Measurements from ENCODE around the gene XXYLT1.

The XXYLT1 gene

GRCh38 chr3:195114786-195115599, 156.0 kb downstream of the XXYLT1 start:
- no peak for DNase-seq (ENCODE audit: low read depth, low spot score)
- ChIA-PET POLR2A (no interaction called here), CTCF (interaction anchor here (0.7 to 11.3 kb wide), 4 partner anchors 8 to 444 kb away, joined by 3 to 107 read pairs (median 15); no protein-coding TSS in a partner anchor)
- TF ChIP-seq CTCF (IDR thresholded peaks at IDR 0.05; ENCODE audit: insufficient read depth, low read length, missing control alignments) = no peak
- no peak overlapping the region for H3K4me3 ChIP-seq (ENCODE audit: low read depth, low read length)

- no peak for DNase-seq (ENCODE audit: low read depth, low spot score)
- H3K4me3 ChIP-seq (ENCODE audit: low read depth, low read length) = no peak overlapping the region
- POLR2A ChIA-PET = interaction anchor here (1.4 kb wide), 1 partner anchor 427 kb away, joined by 5 read pairs; the partner anchor contains the start of gene FAM43A
- CTCF ChIA-PET = interaction anchor here (3.0 to 11.3 kb wide), 3 partner anchors 8 to 431 kb away, joined by 14 to 107 read pairs (median 16); no protein-coding TSS in a partner anchor
- no peak for TF ChIP-seq CTCF (IDR thresholded peaks at IDR 0.05; ENCODE audit: insufficient read depth, low read length, missing control alignments)
Observed at GRCh38 chr3:195113536-195114425, 157.2 kb downstream of the XXYLT1 start.

- ChIA-PET POLR2A (interaction anchor here (1.4 kb wide), 1 partner anchor 427 kb away, joined by 5 read pairs; the partner anchor contains the start of gene FAM43A), CTCF (interaction anchor here (0.9 to 11.3 kb wide), 7 partner anchors 8 to 443 kb away, joined by 3 to 107 read pairs (median 6); partner anchors contain the start of gene XXYLT1)
- no peak overlapping the region for H3K4me3 ChIP-seq (ENCODE audit: low read depth, low read length)
- TF ChIP-seq CTCF (IDR thresholded peaks at IDR 0.05; ENCODE audit: insufficient read depth, low read length, missing control alignments) = no peak
- no peak for DNase-seq (ENCODE audit: low read depth, low spot score)
Observed at GRCh38 chr3:195113048-195113447, 157.9 kb downstream of the XXYLT1 start.

GRCh38 chr3:195112361-195112791, 158.6 kb downstream of the XXYLT1 start:
- no peak for TF ChIP-seq CTCF (IDR thresholded peaks at IDR 0.05; ENCODE audit: insufficient read depth, low read length, missing control alignments)
- no peak for DNase-seq (ENCODE audit: low read depth, low spot score)
- ChIA-PET CTCF (interaction anchor here (0.9 to 11.3 kb wide), 6 partner anchors 7 to 442 kb away, joined by 3 to 107 read pairs (median 6); partner anchors contain the start of gene XXYLT1), POLR2A (interaction anchor here (1.4 kb wide), 1 partner anchor 426 kb away, joined by 5 read pairs; the partner anchor contains the start of gene FAM43A)
- no peak overlapping the region for H3K4me3 ChIP-seq (ENCODE audit: low read depth, low read length)

GRCh38 chr3:195111766-195112165, 159.2 kb downstream of the XXYLT1 start:
- POLR2A ChIA-PET = no interaction called here
- DNase-seq (ENCODE audit: low read depth, low spot score) = no peak
- no peak overlapping the region for H3K4me3 ChIP-seq (ENCODE audit: low read depth, low read length)
- CTCF ChIA-PET = interaction anchor here (0.9 to 11.3 kb wide), 6 partner anchors 6 to 441 kb away, joined by 3 to 107 read pairs (median 6); partner anchors contain the start of gene XXYLT1
- TF ChIP-seq CTCF (IDR thresholded peaks at IDR 0.05; ENCODE audit: insufficient read depth, low read length, missing control alignments) = no peak

All from AG04449 (cell line).